Liver (tissue), 9 donors: Measurements from ENCODE around the gene TMEM164. TPM values are rescaled to one million over a fixed set of nuclear protein-coding genes. Genes with fewer than 3 reads are reported as not detected.

ENCODE experiments used
- DNase-seq: peaks from one replicate; pipeline ENCODE4 v3.0.0-alpha.2; 2017; ENCODE audit warnings: low spot score
- H3K27ac ChIP-seq, 2 donors: one replicate each; pipeline ENCODE4 v1.7.0; 2013; ENCODE audit warnings: inconsistent platforms in 2 of 2, low read length in 2 of 2, control low read depth in 1 of 2, low read depth in 1 of 2, mild to moderate bottlenecking in 1 of 2
- H3K27me3 ChIP-seq, 4 donors: one replicate each; pipeline versions ENCODE4 v1.6.1 to v1.7.0; 2013; ENCODE audit warnings: low read length in 3 of 4, inconsistent platforms in 1 of 4, mild to moderate bottlenecking in 1 of 4, moderate library complexity in 1 of 4; ENCODE audit not compliant: control insufficient read depth in 4 of 4, insufficient read depth in 4 of 4
- H3K36me3 ChIP-seq, 4 donors: one replicate each; pipeline versions ENCODE4 v1.6.1 to v1.7.0; 2013; ENCODE audit warnings: low read length in 3 of 4, mild to moderate bottlenecking in 3 of 4, low read depth in 1 of 4, moderate library complexity in 1 of 4; ENCODE audit not compliant: control insufficient read depth in 4 of 4, insufficient read depth in 3 of 4
- H3K4me1 ChIP-seq, 4 donors: one replicate each; pipeline versions ENCODE4 v1.6.1 to v1.7.0; 2013; ENCODE audit warnings: low read length in 3 of 4, mild to moderate bottlenecking in 3 of 4, moderate library complexity in 1 of 4; ENCODE audit not compliant: control insufficient read depth in 4 of 4, insufficient read depth in 4 of 4
- H3K4me3 ChIP-seq, 3 donors: one replicate each; pipeline versions ENCODE4 v1.6.1 to v1.7.0; 2013; ENCODE audit warnings: low read length in 3 of 3, control low read depth in 1 of 3, low read depth in 1 of 3, mild to moderate bottlenecking in 1 of 3
- H3K9ac ChIP-seq, 2 donors: one replicate each; pipeline ENCODE4 v1.7.0; 2013; ENCODE audit warnings: low read length in 2 of 2, mild to moderate bottlenecking in 2 of 2, moderate library complexity in 2 of 2, control low read depth in 1 of 2, low read depth in 1 of 2
- H3K9me3 ChIP-seq, 4 donors: one replicate each; pipeline versions ENCODE4 v1.6.1 to v1.7.0; 2013; ENCODE audit warnings: low read length in 3 of 4; ENCODE audit not compliant: control insufficient read depth in 4 of 4
- ATF3 ChIP-seq: IDR thresholded peaks from 2 replicates; pipeline ENCODE4 v1.6.1; 2016; ENCODE audit warnings: antibody characterized with exemption
- CTCF ChIP-seq: fragments of 150-350 bp; IDR thresholded peaks from 2 replicates; pipeline ENCODE4 v1.5.1; 2017; ENCODE audit warnings: improper control_type of control experiment, low read depth, low read length; ENCODE audit not compliant: missing input control
- EGR1 ChIP-seq, 2 donors: IDR thresholded peaks; 2 replicates each; pipeline ENCODE4 v1.6.1; 2016 to 2018; ENCODE audit warnings: antibody characterized with exemption in 2 of 2, low read depth in 2 of 2
- FOXA1 ChIP-seq: IDR thresholded peaks from 2 replicates; pipeline ENCODE4 v1.6.1; 2016; ENCODE audit warnings: antibody characterized with exemption
- FOXA2 ChIP-seq: IDR thresholded peaks from 2 replicates; pipeline ENCODE4 v1.6.1; 2016; ENCODE audit warnings: antibody characterized with exemption
- GABPA ChIP-seq, 2 donors: IDR thresholded peaks in 1 of 2; conservative IDR thresholded peaks in 1 of 2; 2 replicates each; pipeline ENCODE4 v1.6.1; 2016; ENCODE audit warnings: antibody characterized with exemption in 2 of 2, mild to moderate bottlenecking in 1 of 2, moderate library complexity in 1 of 2
- HNF4A ChIP-seq, 2 donors: conservative IDR thresholded peaks; 2 replicates each; pipeline ENCODE4 v1.6.1; 2016; ENCODE audit warnings: antibody characterized with exemption in 2 of 2, mild to moderate bottlenecking in 2 of 2
- HNF4G ChIP-seq: IDR thresholded peaks from 2 replicates; pipeline ENCODE4 v1.6.1; 2016; ENCODE audit warnings: antibody characterized with exemption
- JUND ChIP-seq, 2 donors: IDR thresholded peaks; 2 replicates each; pipeline ENCODE4 v1.6.1; 2016; ENCODE audit warnings: antibody characterized with exemption in 2 of 2
- MAX ChIP-seq: IDR thresholded peaks from 2 replicates; pipeline ENCODE4 v1.6.1; 2016; ENCODE audit warnings: antibody characterized with exemption
- NR2F2 ChIP-seq: IDR thresholded peaks from 2 replicates; pipeline ENCODE4 v1.6.1; 2016; ENCODE audit warnings: antibody characterized with exemption
- RAD21 ChIP-seq, 2 donors: IDR thresholded peaks; 2 replicates each; pipeline ENCODE4 v1.6.1; 2016; ENCODE audit warnings: antibody characterized with exemption in 2 of 2, mild to moderate bottlenecking in 2 of 2
- REST ChIP-seq: IDR thresholded peaks from 2 replicates; pipeline ENCODE4 v1.6.1; 2016; ENCODE audit warnings: antibody characterized with exemption, mild to moderate bottlenecking
- RXRA ChIP-seq, 2 donors: IDR thresholded peaks; 2 replicates each; pipeline ENCODE4 v1.6.1; 2017 to 2018; ENCODE audit warnings: antibody characterized with exemption in 2 of 2, mild to moderate bottlenecking in 1 of 2
- SP1 ChIP-seq: IDR thresholded peaks from 2 replicates; pipeline ENCODE4 v1.6.1; 2018; ENCODE audit warnings: antibody characterized with exemption, mild to moderate bottlenecking
- TAF1 ChIP-seq: conservative IDR thresholded peaks from 2 replicates; pipeline ENCODE4 v1.6.1; 2016; ENCODE audit warnings: antibody characterized with exemption, mild to moderate bottlenecking
- YY1 ChIP-seq: IDR thresholded peaks from 2 replicates; pipeline ENCODE4 v1.6.1; 2016; ENCODE audit warnings: antibody characterized with exemption, mild to moderate bottlenecking
- ZBTB33 ChIP-seq: IDR thresholded peaks from 2 replicates; pipeline ENCODE4 v1.6.1; 2016; ENCODE audit warnings: antibody characterized with exemption
- WGBS: extraction: QIAGEN DNeasy Blood & Tissue Kit; methylation state at CpG from one replicate; pipeline ENCODE4 v1.1.7; 2013; 5-methylcytosine and 5-hydroxymethylcytosine counted together
- polyA plus RNA-seq, 2 donors: library from polyadenylated mRNA; stranded (reverse) in 1 of 2; unstranded in 1 of 2; fragments of 200-250 nt in 1 of 2; fragments of >200 nt in 1 of 2; fragmentation: Nextera tagmentation in 1 of 2; extraction: Ambion mirVana in 1 of 2; gene quantifications; one replicate each; pipeline versions ENCODE4 v1.2.1 to v1.2.3, GENCODE V29; 2013 to 2015
- total RNA-seq, 2 donors: library from RNA; depleted of rRNA; stranded (reverse); fragments of >200 nt; gene quantifications; one replicate each; pipeline ENCODE4 v1.2.3, GENCODE V29; 2014
- donor health status: healthy.
- donor health status: healthy.
- donor health status: healthy.
- donor health status: healthy.
- donor health status: healthy.

The TMEM164 gene
- total and polyA plus RNA-seq, 4 donors, result 0.40 to 8.5 (median 2.9) TPM

GRCh38 chrX:110037178-110037577 lies 34.3 kb downstream of the TMEM164 start:
- no peaks in the 10 kb centered on the region for H3K36me3 ChIP-seq
- peaks cover 0 to 2% (median 0%) of the 10 kb centered on the region in 4 donors for H3K4me1 ChIP-seq
- no peak overlapping the region for H3K27ac ChIP-seq
- H3K27me3 ChIP-seq, result no peaks in the 10 kb centered on the region
- no peaks in the 10 kb centered on the region for H3K9me3 ChIP-seq
- TF ChIP-seq JUND (IDR thresholded peaks at IDR 0.05) (no peak), CTCF (no peak), HNF4A (conservative IDR thresholded peaks at IDR 0.05) (no peak), FOXA2 (no peak), EGR1 (IDR thresholded peaks at IDR 0.05; ENCODE audit: low read depth in 2 of 2) (no peak), SP1 (no peak), GABPA (IDR thresholded peaks at IDR 0.05 in 1 of 2, conservative IDR thresholded peaks at IDR 0.05 in 1 of 2) (no peak), NR2F2 (no peak), FOXA1 (no peak), ZBTB33 (no peak), RXRA (IDR thresholded peaks at IDR 0.05) (no peak), RAD21 (IDR thresholded peaks at IDR 0.05) (no peak), REST (no peak), HNF4G (no peak), ATF3 (no peak), TAF1 (no peak), YY1 (no peak), MAX (no peak)
- H3K9ac ChIP-seq, result no peak overlapping the region
- no peak for DNase-seq
- H3K4me3 ChIP-seq, result no peak overlapping the region
- WGBS, result 89% methylated on average over 2 of the region's 2 CpGs

DNA sequence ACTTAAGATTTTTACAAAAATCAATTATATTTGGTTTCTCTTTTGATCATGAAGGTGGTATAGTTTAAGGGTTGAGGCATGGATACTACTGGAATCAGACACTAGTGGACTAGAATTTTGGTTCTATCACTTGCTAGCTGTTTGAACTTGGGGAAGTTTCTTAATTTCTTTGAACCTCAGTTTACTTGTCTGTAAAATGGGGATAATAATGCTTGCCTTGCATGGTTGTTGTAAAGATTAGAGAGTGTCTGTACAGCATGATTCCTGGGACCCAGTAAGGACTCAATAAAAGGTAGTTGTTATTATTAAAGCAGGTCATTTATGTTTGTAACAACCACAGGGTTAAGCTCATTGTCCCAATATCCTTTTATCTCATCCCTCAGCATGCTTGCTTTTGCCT lies 36.0 kb downstream of the TMEM164 start:
- no peak overlapping the region for H3K4me3 ChIP-seq

More for the DNA sequence above, 36.0 kb downstream of the TMEM164 start:
- Histone ChIP-seq H3K9ac (no peak overlapping the region), H3K36me3 (no peaks in the 10 kb centered on the region), H3K27ac (no peak overlapping the region), H3K4me1 (peaks cover 0 to 2% (median 0%) of the 10 kb centered on the region in 4 donors), H3K9me3 (no peaks in the 10 kb centered on the region), H3K27me3 (no peaks in the 10 kb centered on the region)
- no peak for DNase-seq
- TF ChIP-seq SP1 (no peak), MAX (no peak), TAF1 (no peak), ATF3 (no peak), EGR1 (IDR thresholded peaks at IDR 0.05; ENCODE audit: low read depth in 2 of 2) (no peak)
